ENCODE data around the gene AMOTL2.

AMOTL2 gene

GRCh38 chr3:134333522-134334181, 40.6 kb downstream of the AMOTL2 start:
- DNase-seq (ENCODE audit: low spot score): peak; percentile 86

- DNase-seq (ENCODE audit: low spot score): no peak
Measured at GRCh38 chr3:134332344-134332743, 41.9 kb downstream of the AMOTL2 start.

GRCh38 chr3:134331811-134332199, 42.4 kb downstream of the AMOTL2 start:
- DNase-seq (ENCODE audit: low spot score): no peak

GRCh38 chr3:134330883-134331810, 43.1 kb downstream of the AMOTL2 start:
- DNase-seq (ENCODE audit: low spot score): peak; percentile 82

GRCh38 chr3:134328846-134329245, 45.4 kb downstream of the AMOTL2 start:
- DNase-seq (ENCODE audit: low spot score): no peak

- DNase-seq (ENCODE audit: low spot score): peak; percentile 75
Measured at GRCh38 chr3:134328147-134328591, 46.1 kb downstream of the AMOTL2 start.

GRCh38 chr3:134327594-134327975, 46.7 kb downstream of the AMOTL2 start:
- DNase-seq (ENCODE audit: low spot score): peak; percentile 59

- DNase-seq (ENCODE audit: low spot score): peak; percentile 88
Measured at GRCh38 chr3:134326760-134327593, 47.3 kb downstream of the AMOTL2 start.

GRCh38 chr3:134326126-134326525, 48.1 kb downstream of the AMOTL2 start:
- no peak for DNase-seq (ENCODE audit: low spot score)

GRCh38 chr3:134325706-134326105, 48.5 kb downstream of the AMOTL2 start:
- no peak for DNase-seq (ENCODE audit: low spot score)

GRCh38 chr3:134325061-134325705, 49.1 kb downstream of the AMOTL2 start:
- no peak for DNase-seq (ENCODE audit: low spot score)

GRCh38 chr3:134323966-134324962, 50.0 kb downstream of the AMOTL2 start:
- no peak for DNase-seq (ENCODE audit: low spot score)

GRCh38 chr3:134322286-134322685, 52.0 kb downstream of the AMOTL2 start:
- no peak for DNase-seq (ENCODE audit: low spot score)

GRCh38 chr3:134320749-134321148, 53.5 kb downstream of the AMOTL2 start:
- no peak for DNase-seq (ENCODE audit: low spot score)

- DNase-seq (ENCODE audit: low spot score): no peak
Measured at GRCh38 chr3:134319931-134320330, 54.3 kb downstream of the AMOTL2 start.

GRCh38 chr3:134318166-134318565, 56.1 kb downstream of the AMOTL2 start:
- no peak for DNase-seq (ENCODE audit: low spot score)

- DNase-seq (ENCODE audit: low spot score): peak; percentile 34
Measured at GRCh38 chr3:134317106-134317947, 56.9 kb downstream of the AMOTL2 start.

- DNase-seq (ENCODE audit: low spot score): peak; percentile 59
Measured at GRCh38 chr3:134315286-134316106, 58.8 kb downstream of the AMOTL2 start.

Measured in hepatic stellate cell (primary cell).